ENCODE results near the gene BCAS3.

DNA sequence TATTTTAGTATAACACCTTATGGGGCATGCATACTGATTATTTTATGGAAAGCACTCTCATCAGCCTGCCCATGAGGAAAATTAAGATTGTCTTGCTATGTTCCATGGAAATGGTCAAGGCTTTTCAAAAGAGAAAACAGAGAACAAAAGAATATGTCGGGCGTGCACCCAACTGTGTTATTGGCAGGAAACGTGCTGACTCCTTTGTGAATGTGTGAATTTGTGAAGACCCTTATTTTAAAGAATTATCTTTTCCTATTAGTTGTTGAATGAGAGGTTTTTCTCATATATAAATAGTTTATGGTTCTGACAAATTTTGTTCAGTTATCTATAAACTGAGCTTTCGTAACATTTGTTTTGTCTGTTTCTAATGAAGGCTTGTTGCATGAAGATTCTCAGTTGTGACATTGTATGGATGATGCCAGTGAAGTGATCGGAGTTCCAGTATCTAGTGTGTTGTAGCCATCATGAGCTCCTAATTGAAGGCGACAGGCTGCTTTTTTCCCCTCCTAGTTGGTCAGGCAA is 180.0 kb downstream of the BCAS3 start:
- TF ChIP-seq, protein P1, sequence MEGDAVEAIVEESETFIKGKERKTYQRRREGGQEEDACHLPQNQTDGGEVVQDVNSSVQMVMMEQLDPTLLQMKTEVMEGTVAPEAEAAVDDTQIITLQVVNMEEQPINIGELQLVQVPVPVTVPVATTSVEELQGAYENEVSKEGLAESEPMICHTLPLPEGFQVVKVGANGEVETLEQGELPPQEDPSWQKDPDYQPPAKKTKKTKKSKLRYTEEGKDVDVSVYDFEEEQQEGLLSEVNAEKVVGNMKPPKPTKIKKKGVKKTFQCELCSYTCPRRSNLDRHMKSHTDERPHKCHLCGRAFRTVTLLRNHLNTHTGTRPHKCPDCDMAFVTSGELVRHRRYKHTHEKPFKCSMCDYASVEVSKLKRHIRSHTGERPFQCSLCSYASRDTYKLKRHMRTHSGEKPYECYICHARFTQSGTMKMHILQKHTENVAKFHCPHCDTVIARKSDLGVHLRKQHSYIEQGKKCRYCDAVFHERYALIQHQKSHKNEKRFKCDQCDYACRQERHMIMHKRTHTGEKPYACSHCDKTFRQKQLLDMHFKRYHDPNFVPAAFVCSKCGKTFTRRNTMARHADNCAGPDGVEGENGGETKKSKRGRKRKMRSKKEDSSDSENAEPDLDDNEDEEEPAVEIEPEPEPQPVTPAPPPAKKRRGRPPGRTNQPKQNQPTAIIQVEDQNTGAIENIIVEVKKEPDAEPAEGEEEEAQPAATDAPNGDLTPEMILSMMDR (IDR thresholded peaks at IDR 0.05; ENCODE audit: poor library complexity, severe bottlenecking), result no peak
- TF ChIP-seq EP300 (conservative IDR thresholded peaks at IDR 0.05; ENCODE audit: poor library complexity, severe bottlenecking) (no peak), RAD21 (conservative IDR thresholded peaks at IDR 0.05) (no peak), MXI1 (conservative IDR thresholded peaks at IDR 0.05; ENCODE audit: poor library complexity, severe bottlenecking) (no peak), POLR2AphosphoS5 (IDR thresholded peaks at IDR 0.05) (no peak), SMC3 (conservative IDR thresholded peaks at IDR 0.05; ENCODE audit: poor library complexity) (no peak), EZH2 (IDR thresholded peaks at IDR 0.05; ENCODE audit: borderline replicate concordance, insufficient read depth, low read length, poor library complexity, severe bottlenecking) (no peak), TAF1 (IDR thresholded peaks at IDR 0.05; ENCODE audit: low read depth) (no peak)
- TF ChIP-seq, protein P2, sequence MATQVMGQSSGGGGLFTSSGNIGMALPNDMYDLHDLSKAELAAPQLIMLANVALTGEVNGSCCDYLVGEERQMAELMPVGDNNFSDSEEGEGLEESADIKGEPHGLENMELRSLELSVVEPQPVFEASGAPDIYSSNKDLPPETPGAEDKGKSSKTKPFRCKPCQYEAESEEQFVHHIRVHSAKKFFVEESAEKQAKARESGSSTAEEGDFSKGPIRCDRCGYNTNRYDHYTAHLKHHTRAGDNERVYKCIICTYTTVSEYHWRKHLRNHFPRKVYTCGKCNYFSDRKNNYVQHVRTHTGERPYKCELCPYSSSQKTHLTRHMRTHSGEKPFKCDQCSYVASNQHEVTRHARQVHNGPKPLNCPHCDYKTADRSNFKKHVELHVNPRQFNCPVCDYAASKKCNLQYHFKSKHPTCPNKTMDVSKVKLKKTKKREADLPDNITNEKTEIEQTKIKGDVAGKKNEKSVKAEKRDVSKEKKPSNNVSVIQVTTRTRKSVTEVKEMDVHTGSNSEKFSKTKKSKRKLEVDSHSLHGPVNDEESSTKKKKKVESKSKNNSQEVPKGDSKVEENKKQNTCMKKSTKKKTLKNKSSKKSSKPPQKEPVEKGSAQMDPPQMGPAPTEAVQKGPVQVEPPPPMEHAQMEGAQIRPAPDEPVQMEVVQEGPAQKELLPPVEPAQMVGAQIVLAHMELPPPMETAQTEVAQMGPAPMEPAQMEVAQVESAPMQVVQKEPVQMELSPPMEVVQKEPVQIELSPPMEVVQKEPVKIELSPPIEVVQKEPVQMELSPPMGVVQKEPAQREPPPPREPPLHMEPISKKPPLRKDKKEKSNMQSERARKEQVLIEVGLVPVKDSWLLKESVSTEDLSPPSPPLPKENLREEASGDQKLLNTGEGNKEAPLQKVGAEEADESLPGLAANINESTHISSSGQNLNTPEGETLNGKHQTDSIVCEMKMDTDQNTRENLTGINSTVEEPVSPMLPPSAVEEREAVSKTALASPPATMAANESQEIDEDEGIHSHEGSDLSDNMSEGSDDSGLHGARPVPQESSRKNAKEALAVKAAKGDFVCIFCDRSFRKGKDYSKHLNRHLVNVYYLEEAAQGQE (IDR thresholded peaks at IDR 0.05; ENCODE audit: borderline replicate concordance), result no peak
